H4 (cell line): Measurements from ENCODE around the gene NF1. TPM values are rescaled to one million over a fixed set of nuclear protein-coding genes. Genes with fewer than 3 reads are reported as not detected.

Experiments used
- DNase-seq: peaks from one replicate; pipeline ENCODE4 v3.0.0-alpha.2; 2015; ENCODE audit warnings: low spot score
- total RNA-seq: library from RNA; depleted of rRNA; stranded (reverse); fragments of >200 nt; shearing (Covaris generic); gene quantifications from 2 replicates; pipeline ENCODE4 v1.2.3, GENCODE V29; 2014; rRNA removed

The NF1 gene
- total RNA-seq, 1 experiment from 2014 or later = 23.2 TPM

- DNase-seq = no peak
Observed at GRCh38 chr17:31405890-31406371, 311.2 kb downstream of the NF1 start.

DNA sequence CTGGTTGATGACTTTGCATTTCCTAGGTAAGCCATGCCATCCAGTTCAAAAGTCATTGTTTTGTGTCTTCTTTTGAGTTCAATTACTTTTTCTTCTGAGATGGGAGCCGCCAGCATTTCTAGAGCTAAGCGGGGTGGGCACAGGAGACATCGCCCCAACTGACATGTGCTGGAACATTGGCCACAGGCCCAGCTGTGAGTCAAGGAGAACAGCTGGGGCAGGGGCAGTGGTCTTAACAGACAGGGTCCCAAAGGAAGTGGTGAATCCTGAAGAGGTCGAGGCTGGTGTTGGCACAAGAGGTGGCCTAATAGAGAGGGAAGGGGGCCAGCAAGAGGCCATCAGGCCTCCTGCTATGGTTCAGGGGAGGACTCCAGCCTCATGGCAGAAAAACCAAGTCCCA is 313.8 kb downstream of the NF1 start:
- DNase-seq = no peak

DNA sequence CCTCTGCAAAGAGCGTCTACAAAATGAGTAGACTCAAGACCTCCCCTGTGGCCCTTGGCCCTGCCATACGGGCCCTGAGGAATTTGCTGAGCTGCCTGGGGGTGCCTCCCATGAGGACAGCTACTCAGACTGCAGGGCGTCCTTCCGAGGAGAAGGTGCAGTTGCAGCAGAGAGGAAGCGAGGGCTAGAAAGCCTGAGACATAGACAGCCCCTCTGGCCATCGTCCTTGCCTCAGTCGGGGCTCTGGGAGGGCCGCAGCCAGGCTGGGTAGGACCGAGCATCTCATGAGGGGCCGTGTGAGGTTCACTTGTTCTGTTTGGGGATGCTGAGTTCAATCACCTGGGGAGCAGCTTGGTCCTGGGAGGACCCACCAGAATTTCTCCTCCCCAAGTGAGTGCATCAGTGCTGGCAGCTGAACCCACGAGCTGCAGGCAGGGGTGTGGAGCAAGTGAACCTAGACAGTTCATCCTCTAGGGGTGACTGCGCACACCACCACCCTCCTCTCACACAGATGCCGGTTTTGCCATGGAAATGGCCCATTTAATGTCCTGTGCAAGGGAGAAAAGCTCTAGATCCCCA is 317.0 kb downstream of the NF1 start:
- DNase-seq = no peak

- no peak for DNase-seq
Observed at GRCh38 chr17:31412511-31412910, 317.7 kb downstream of the NF1 start.

DNA sequence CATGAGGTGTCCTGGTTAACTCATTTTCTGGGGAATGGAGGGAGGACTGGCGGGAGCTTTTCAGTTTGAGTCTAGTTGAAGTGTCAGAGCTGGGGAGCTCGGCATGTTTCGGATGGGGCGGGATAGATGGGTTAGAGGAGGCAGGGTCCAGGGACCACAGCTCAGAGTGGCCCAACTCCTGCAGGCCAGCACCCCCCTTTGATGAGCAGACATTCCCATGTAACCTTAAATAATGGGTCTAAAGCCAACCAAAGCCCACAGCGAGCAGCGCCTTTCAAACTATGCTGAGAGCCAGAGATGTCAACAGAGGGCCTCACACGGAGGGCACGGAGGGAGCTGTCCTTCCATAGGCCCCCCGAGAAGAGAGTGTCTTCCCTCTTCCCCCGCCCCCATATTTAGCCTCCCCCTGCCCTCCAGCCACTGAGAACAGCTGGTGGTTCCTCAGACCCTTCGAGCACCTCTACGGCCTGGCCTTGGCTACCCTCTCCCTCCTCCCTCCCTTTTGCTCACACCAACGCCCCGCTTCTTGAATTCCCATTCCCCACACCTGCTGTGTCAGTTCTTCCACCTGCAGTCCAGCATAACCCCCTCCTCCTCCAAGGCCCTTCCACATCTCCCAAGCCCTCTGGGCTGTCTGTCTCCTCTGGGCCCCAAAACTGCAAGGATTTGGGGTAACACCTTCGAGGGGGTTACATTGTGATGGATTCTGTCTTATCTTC is 318.5 kb downstream of the NF1 start:
- DNase-seq = no peak

DNA sequence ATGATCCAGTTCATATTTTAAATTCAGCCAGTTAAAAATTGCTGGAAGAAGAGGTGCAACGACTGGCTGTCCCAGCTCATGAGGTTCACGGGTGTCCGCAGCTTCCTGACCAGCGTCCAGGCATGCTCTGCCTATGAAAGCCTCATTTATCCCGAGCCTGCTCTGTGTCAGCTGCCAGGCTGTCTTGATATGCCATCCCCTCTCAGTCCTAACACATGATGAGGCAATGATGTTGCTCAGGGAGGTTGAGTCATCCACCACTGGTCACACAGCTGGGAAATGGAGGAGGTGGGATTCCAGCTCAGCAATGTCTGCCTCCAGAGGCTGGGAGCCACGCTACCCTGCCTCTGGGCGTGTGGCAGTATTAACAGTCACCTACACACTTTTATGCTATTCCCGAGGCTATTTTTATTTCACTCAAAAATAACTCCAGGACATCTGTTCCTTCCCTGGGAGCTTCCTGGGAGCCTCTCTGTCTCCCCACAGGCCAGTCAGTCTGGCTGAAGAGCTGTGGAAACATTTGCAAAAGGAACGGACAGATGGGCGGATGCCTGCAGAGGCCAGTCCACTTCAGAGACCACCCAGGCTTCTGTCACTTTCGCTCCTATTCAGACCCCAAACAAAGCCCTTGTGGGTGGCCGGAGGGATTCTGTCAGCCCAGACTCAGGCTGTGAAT is 319.2 kb downstream of the NF1 start:
- DNase-seq = no peak

GRCh38 chr17:31414550-31414918 is 319.8 kb downstream of the NF1 start:
- DNase-seq = no peak

GRCh38 chr17:31415004-31415454 is 320.3 kb downstream of the NF1 start:
- DNase-seq = no peak

GRCh38 chr17:31415640-31416502 is 321.1 kb downstream of the NF1 start:
- no peak for DNase-seq

- DNase-seq = no peak
Observed at GRCh38 chr17:31416503-31416923, 321.7 kb downstream of the NF1 start.

- DNase-seq = no peak
Observed at GRCh38 chr17:31417051-31417792, 322.4 kb downstream of the NF1 start.

DNA sequence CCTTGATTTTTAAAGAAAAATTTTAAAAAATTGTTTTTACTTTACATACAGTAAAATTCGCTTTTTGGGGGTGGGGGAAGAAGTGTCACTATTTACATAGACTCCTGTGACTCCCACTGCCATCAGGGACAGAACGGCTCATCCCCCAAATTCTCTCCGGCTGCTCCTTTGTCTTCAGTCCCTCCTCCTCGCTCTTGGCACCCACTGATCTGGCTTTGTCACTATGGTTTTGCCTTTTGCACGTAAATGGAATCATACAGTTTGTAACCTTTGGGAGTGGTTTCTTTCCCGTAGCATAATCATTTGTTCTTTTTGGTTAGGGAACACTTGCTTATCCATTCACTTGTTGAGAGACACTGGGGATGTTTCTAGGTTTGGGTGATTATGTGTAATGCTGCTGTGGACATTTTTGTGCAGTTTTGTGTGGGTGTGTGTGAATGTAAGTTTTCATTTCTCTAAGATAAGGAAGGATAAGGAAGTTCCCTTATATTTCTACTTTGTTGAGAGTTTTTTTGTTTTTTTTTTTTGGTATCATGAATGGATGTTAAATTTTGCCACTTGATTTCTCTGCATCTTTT is 324.1 kb downstream of the NF1 start:
- no peak for DNase-seq

- no peak for DNase-seq
Observed at GRCh38 chr17:31422443-31422842, 327.7 kb downstream of the NF1 start.

GRCh38 chr17:31424944-31425281 is 330.1 kb downstream of the NF1 start:
- DNase-seq = no peak

GRCh38 chr17:31425282-31426040 is 330.7 kb downstream of the NF1 start:
- DNase-seq = no peak

Other genes with a start within 250 kb of the NF1 start
- 9.1 and 19.2 TPM in 2 replicates for gene TEFM, start 188.7 kb upstream of the NF1 start, total RNA-seq
- 0.21 TPM in 1 of 2 replicates, not detected in the other for gene ADAP2, start 173.0 kb upstream of the NF1 start, total RNA-seq
- gene RNF135, start 123.9 kb upstream of the NF1 start, total RNA-seq = 14.8 and 19.6 TPM in 2 replicates
- gene OMG, start 202.3 kb downstream of the NF1 start, total RNA-seq = not detected in 2 replicates
- gene EVI2B, start 219.1 kb downstream of the NF1 start, total RNA-seq = 0.23 and 0.39 TPM in 2 replicates
- gene EVI2A, start 226.6 kb downstream of the NF1 start, total RNA-seq = 4.8 and 7.7 TPM in 2 replicates